K562 (cell line): ENCODE measurements around the gene EEFSEC.

ENCODE experiments used
- CBX5 ChIP-seq: IDR thresholded peaks from 2 replicates; pipeline ENCODE4 v1.6.1; 2014; ENCODE audit warnings: low read depth, borderline replicate concordance
- FOXK2 ChIP-seq, 2 experiments: fragments of 450-650 bp; IDR thresholded peaks in 1 of 2; conservative IDR thresholded peaks in 1 of 2; 2 replicates each; pipeline ENCODE4 v1.6.1; 2016; ENCODE audit warnings: low read depth in 2 of 2, mild to moderate bottlenecking in 1 of 2
- HDGF ChIP-seq: fragments of 450-650 bp; IDR thresholded peaks from 2 replicates; pipeline ENCODE4 v1.6.1; 2016
- KDM1A ChIP-seq, 2 experiments: fragments of 450-650 bp; IDR thresholded peaks; 2 replicates each; pipeline ENCODE4 v1.6.1; 2016; ENCODE audit warnings: mild to moderate bottlenecking in 2 of 2
- LEF1 ChIP-seq: fragments of 450-650 bp; IDR thresholded peaks from 2 replicates; pipeline ENCODE4 v1.6.1; 2016; ENCODE audit warnings: mild to moderate bottlenecking
- ZBED1 ChIP-seq: IDR thresholded peaks from 2 replicates; pipeline ENCODE4 v1.6.1; 2014
- ZNF512 ChIP-seq: IDR thresholded peaks from 2 replicates; pipeline ENCODE4 v1.6.1; 2016; ENCODE audit warnings: missing genetic modification characterization, missing compliant biosample characterization

GRCh38 chr3:128443771-128444170, 290.5 kb downstream of the EEFSEC start:
- no peak for TF ChIP-seq FOXK2 (conservative IDR thresholded peaks at IDR 0.05 in 1 of 2, IDR thresholded peaks at IDR 0.05 in 1 of 2; ENCODE audit: low read depth in 2 of 2)
- TF ChIP-seq HDGF, result no peak
- TF ChIP-seq LEF1, result no peak
- TF ChIP-seq KDM1A (IDR thresholded peaks at IDR 0.05), result no peak
- TF ChIP-seq ZNF512 (tag), result no peak
- TF ChIP-seq ZBED1, result no peak
- no peak for TF ChIP-seq CBX5
